Measurements from ENCODE around the gene GFY.

The GFY gene

DNA sequence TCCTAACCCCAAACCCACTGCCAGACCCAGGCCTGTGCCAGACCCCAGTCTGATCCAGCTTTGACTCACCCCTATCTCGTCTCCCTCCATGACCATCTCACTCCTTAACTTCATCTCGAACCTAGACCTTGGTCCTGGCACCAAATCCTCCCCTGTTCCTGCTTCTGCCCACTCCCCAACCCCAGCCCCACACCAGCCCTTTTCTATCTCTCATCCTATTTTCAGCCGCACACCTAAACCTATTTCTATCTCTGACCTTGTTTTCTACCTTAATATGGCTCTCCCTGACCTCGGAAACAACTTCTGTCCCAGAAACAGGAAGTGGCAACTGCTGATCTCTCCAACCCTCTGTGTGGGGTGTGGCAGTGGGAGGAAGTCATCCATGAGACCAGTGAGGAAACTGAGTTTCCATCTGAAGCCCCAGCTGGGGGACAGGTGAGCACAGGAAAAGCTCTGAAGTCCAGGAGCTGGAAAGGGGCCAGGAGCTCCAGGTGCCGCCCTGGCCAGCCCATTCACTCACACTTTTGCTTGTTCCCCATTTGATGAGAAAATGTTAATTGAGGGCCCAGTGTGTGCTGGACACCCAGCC is 15.7 kb upstream of the GFY start:
- DNase-seq, result no peak

DNA sequence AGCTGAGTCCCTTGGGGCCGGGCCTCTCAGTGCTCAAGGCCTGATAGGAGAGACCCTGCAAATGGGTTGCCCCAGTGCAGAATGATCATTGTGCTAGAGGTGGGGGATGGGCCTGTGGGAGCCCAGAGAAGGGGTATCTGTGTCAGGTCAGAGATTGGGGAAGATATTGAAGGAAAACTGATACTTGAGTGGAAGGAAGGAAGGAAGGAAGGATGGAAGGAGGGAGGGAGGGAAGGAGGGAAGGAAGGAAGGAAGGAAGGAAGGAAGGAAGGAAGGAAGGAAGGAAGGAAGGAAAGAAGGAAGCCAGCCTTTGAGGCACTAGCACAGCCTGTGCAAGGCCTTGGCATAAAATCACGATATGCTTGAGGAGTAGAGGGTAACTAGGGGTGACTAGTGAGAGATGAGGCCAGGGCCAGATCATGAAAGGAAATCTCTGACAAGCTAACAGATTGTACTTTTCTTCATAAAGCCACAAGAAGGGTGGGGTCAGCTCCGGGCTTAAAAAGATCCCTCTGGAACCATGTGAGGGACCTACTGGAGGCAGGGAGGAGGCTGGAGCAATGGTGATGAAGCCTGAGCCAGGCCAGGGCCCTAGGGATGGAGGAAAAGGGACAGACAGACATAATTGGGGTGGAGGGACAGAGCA is 13.4 kb upstream of the GFY start:
- DNase-seq, result no peak

DNA sequence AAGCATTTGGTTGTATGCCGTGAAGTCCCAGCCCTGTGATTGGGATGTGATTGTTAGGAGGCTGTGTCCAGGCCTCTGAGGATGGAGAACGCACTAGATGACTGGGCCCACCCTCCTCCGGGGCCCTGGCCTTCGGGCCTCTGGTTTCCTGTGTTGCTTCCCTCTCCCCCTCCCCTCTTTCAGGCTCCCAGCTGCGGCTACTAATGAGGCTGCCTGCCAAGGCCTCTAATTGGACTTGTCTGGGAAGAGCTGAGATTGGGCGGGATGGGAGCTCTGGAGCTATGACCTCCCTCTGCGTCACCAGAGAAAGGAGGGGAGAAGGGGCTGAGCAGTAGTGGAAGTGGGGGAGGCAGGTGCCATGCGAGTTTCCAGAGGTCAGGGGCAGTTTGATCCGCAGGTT is 11.8 kb upstream of the GFY start:
- DNase-seq, result no peak

DNA sequence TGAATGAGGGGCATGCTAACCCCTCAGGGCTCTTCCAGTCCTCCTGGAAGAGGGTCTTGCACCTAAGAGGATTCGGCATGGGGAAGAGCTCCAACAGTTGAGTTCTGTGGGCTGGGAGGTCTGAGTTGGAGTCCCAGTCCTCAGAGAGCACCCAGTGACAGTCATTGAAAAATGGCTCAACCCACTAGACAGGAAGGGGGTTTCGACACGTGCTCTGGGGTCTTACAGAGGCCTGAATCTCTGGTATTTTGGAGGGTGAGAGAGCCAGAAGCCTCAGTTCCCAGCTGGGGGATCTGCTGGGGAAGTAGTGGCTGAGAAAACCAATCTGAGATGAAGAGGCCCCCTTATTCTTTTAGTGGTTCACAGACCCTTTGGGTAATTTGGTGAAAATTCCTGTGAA is 10.9 kb upstream of the GFY start:
- DNase-seq, result no peak

GRCh38 chr19:49415102-49415809 is 9.9 kb upstream of the GFY start:
- DNase-seq, result no peak

DNA sequence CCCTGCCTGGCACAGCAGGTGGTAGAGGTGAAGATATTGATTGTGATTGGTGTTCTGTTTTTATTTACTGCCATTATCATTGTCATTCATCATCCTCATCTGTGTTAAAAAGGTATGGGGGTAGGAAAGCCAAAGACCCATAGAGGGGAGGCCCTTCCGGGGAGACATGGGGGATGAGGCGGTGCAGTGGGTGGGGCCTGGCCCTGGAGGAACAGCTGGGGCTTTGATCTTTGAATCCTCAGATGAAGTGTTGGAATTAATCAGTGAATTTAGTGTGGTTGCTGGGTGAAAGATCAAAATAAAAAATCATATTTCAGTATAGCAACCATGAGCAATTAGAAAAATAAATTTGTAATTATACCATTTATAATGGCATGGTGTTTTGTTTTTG is 9.4 kb upstream of the GFY start:
- DNase-seq, result no peak

DNA sequence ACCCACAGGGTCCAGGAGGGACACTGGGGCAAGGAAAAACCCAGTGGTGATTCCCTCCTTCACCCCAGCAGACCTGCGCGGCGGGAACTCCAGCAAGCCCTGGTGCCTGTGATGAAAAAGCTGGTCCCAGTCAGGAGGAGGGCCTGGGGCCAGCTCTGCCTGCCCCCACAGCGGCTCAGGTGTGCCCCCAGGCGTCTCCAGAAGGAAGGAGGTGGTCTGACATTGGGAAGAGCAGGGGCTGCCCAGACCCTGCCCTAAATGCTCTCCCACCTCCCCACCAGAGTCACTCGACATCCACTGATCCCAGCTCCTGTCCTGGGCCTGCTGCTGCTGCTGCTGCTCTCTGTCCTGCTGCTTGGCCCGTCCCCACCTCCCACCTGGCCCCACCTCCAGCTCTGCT is 8.1 kb upstream of the GFY start:
- DNase-seq, result no peak

GRCh38 chr19:49418511-49418910 is 6.7 kb upstream of the GFY start:
- no peak for DNase-seq

GRCh38 chr19:49419173-49419572 is 6.0 kb upstream of the GFY start:
- no peak for DNase-seq

DNA sequence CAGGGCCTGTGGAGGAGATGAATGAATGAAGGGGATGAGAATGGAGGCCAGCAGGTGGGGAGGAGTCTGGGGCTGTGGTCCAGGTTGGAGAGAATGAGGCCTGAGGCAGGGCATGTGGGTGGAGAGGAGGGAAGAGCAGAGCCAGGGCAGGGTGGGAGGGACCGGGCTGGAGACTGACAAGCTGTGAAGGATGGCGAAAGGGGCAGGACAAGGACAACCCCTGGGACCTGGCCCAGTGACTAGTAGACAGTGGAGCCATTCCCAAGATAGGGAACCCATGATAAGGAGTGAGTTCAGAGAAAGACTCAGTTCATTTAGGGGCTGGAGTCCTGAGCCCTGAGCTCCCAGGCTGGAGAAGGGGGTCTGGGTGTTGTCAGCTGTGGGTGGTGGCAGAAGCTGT is 5.0 kb upstream of the GFY start:
- no peak for DNase-seq

DNA sequence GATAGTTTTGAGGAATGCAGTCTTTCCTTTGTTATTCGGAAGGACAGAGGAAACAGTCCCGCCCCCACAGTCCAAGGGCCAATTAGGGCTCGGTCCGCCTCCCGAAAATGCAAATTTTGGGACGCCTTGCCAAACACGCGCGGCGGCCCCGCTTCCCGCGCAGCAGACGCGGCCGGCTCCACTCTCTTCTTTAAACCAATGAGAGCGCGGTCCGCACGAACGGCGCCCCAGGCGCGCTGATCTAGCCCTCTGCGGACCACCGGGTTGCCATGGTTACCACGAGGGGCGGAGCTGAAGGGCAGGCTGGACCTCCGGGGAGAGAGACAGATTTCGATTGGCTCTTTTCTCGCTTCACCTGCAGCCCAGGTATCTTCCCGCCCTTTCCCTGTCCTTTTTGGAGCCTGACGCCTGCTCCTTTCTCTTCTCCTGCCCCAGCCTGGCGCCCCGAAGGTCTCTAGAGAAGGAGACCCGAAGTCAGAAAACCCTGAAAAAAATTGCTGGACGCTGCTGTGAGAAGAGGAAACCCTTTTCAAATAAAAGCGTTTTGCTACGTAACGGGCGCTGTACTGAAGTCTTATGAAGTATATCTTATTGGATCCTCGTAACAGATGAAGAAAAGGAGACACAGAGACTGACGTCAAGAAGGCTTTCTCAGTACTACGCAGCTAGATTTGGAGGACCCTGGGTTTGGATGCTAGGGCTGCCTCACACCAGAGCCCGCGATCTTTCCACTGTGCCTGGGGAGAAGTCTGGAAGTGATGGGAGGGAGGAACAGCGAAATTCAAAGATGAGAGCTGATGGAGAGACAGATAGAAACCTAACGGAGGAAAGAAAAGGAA is 3.9 kb upstream of the GFY start:
- no peak for DNase-seq

- DNase-seq, result no peak
Observed at GRCh38 chr19:49421878-49422202, 3.3 kb upstream of the GFY start.

GRCh38 chr19:49422407-49423070 is 2.6 kb upstream of the GFY start:
- DNase-seq, result no peak

- DNase-seq, result no peak
Observed at GRCh38 chr19:49423071-49423984, 1.9 kb upstream of the GFY start, which contains the start of gene PTH2. Gene PTH2, minus strand, starts transcription at chr19:49423441. Its CDS starts 102 bp downstream, at chr19:49423339.

- DNase-seq, result no peak
Observed at GRCh38 chr19:49423985-49424303, 1.2 kb upstream of the GFY start.

DNA sequence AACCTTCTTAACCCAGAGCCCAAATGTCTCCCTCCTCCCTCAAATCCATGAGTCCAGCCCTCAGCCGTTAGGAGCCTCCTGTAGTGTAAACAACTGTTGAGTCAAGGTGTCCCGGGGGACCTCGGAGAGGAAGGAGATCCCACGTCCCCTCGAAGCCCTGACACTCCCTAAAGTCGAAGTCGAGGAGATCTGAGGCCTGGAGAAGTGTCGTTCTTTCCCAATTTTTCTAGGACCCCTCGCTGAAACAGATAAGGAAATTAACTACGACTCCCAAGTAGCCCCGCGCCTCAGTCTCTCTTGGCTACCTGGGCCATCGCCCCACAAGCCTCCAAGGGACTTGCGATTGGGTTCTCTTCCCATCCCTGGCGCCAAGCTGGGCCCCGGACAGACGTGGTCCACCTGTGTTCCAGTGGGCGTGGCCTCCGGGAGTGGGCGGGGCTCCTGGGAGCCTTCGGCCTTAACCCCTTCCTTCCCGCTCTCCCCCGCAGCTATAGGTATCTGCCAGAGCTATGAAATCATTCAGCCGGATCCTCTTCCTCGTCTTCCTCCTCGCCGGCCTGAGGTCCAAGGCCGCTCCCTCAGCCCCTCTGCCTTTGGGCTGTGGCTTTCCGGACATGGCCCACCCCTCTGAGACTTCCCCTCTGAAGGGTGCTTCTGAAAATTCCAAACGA is 869 bp downstream of the GFY start:
- no peak for DNase-seq

DNA sequence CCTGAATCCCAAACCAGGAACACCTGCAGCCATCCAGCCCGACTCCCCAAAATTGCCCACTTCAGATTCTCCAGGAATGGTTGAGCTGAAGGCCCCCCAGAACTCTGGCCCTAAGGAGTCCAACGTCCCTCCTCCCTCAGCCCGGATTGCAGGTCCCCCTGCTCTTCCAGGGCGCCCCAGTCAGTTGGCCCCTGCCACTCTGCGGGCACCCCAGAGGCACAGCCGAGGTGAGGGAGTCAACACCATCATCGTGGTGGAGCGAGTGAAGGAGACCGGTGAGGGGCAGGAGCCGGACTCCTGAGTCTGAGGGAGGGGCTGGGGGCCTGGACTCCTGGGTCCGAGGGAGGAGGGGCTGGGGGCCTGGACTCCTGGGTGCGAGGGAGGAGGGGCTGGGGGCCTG is 2.2 kb downstream of the GFY start:
- DNase-seq, result no peak

DNA sequence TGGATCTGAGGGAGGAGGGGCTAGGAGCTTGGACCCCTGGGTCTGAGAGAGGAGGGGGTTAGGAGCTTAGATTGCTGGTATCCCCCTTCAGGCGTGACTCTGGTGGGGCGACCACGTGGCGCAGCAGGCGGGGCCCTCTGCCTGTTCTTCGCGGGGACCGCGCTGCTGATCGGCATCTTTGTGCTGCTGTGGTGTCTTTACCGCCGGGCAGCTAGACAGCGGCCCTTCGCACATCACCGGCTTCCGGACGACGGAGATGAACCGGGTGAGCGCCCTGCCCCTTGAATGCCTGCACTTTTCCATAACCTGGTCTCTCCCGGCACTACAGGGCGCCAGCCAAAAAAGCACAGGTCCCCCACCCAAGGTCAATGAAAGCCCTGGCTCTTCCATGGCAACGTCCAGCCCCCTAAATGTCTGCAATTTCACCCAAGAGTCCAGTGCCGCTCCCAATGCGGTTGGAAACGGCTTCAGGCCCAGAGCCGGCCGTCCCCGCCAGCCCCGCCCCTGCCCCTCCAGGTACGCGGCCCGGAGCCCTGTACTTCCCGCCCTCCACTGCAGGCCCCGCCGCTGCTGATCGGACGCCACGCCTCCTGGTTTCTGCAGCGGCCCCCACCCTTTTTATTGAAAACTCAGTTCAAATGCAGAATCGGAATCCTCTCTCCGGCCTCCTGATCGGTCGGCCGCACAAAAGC is 2.8 kb downstream of the GFY start:
- no peak for DNase-seq

GRCh38 chr19:49428547-49429451 is 3.6 kb downstream of the GFY start:
- DNase-seq, result no peak

DNA sequence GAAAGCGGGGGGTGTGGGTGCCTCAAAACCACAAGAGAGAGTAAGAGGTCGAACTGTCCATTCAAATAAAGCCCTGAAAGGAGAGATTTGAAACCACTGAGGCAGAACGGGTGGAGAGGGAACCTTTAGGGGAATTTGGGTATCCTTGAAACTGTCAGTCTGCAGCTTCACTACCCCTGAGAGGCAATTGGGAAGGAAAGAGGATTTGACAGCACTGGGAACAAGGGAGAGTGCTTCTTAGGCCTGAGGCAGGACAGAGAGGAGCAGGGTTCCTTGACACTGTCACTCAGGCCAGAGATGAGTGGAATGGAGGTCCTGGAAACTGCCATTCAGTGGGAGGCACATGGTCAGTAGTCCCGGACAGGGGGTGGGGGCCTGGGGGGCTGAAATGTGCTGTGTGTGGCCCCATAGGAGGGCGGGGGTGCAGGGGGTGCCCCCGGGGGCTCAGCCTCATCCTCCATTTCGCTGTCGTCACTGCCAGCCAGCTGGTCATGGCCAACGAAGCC is 5.0 kb downstream of the GFY start:
- no peak for DNase-seq

Measured in activated CD4-positive, alpha-beta T cell treated with anti-CD3 and anti-CD28 coated beads, Interleukin-2, amount 50 U/mL, for 4 hours (primary cell).